Measurements from ENCODE around the gene SDK1.

Gene SDK1

GRCh38 chr7:4265676-4266075 lies 964.6 kb downstream of the SDK1 start:
- H3K79me2 ChIP-seq (ENCODE audit: insufficient read depth, low read length), result no peaks in the 10 kb centered on the region
- no peak overlapping the region for H3K9ac ChIP-seq (ENCODE audit: low read depth, low read length)
- no peak for ATAC-seq (ENCODE audit: insufficient read depth, low read depth)
- no peak for TF ChIP-seq EZH2 (IDR thresholded peaks at IDR 0.05; ENCODE audit: borderline replicate concordance, low read depth, low read length, severe bottlenecking)
- no peak for TF ChIP-seq CTCF (IDR thresholded peaks at IDR 0.05; ENCODE audit: borderline replicate concordance, extremely low read depth, low read length, poor library complexity, severe bottlenecking)
- H3K4me2 ChIP-seq (ENCODE audit: insufficient read depth, low read length), result no peak overlapping the region
- H2AFZ ChIP-seq (ENCODE audit: low read depth, low read length), result no peak overlapping the region
- H3K9me3 ChIP-seq (ENCODE audit: insufficient read depth, low read length, severe bottlenecking), result no peaks in the 10 kb centered on the region
- H3K36me3 ChIP-seq (ENCODE audit: insufficient read depth, low read length), result no peaks in the 10 kb centered on the region
- H3K27ac ChIP-seq (ENCODE audit: low read length), result no peak overlapping the region
- H3K4me3 ChIP-seq (ENCODE audit: low read depth in 1 of 2, low read length in 2 of 2), result no peak overlapping the region
- no peaks in the 10 kb centered on the region for H4K20me1 ChIP-seq (ENCODE audit: insufficient read depth, low read length)
- no peaks in the 10 kb centered on the region for H3K4me1 ChIP-seq (ENCODE audit: insufficient read depth, low read length)
- no peak for DNase-seq
- H3K27me3 ChIP-seq (ENCODE audit: insufficient read depth, low read length, poor library complexity), result no peaks in the 10 kb centered on the region

- TF ChIP-seq CTCF (IDR thresholded peaks at IDR 0.05; ENCODE audit: borderline replicate concordance, extremely low read depth, low read length, poor library complexity, severe bottlenecking) (no peak), EZH2 (IDR thresholded peaks at IDR 0.05; ENCODE audit: borderline replicate concordance, low read depth, low read length, severe bottlenecking) (no peak)
- Histone ChIP-seq H3K27me3 (ENCODE audit: insufficient read depth, low read length, poor library complexity) (no peaks in the 10 kb centered on the region), H3K4me3 (ENCODE audit: low read depth in 1 of 2, low read length in 2 of 2) (no peak overlapping the region), H3K9me3 (ENCODE audit: insufficient read depth, low read length, severe bottlenecking) (no peaks in the 10 kb centered on the region), H3K4me1 (ENCODE audit: insufficient read depth, low read length) (no peaks in the 10 kb centered on the region), H3K79me2 (ENCODE audit: insufficient read depth, low read length) (no peaks in the 10 kb centered on the region), H3K9ac (ENCODE audit: low read depth, low read length) (no peak overlapping the region), H3K4me2 (ENCODE audit: insufficient read depth, low read length) (no peak overlapping the region), H3K36me3 (ENCODE audit: insufficient read depth, low read length) (no peaks in the 10 kb centered on the region), H2AFZ (ENCODE audit: low read depth, low read length) (no peak overlapping the region), H4K20me1 (ENCODE audit: insufficient read depth, low read length) (no peaks in the 10 kb centered on the region), H3K27ac (ENCODE audit: low read length) (no peak overlapping the region)
- ATAC-seq (ENCODE audit: insufficient read depth, low read depth), result no peak
- DNase-seq, result no peak
Observed at GRCh38 chr7:4266270-4267040, 965.4 kb downstream of the SDK1 start.

- no peak overlapping the region for H2AFZ ChIP-seq (ENCODE audit: low read depth, low read length)
- no peak overlapping the region for H3K4me3 ChIP-seq (ENCODE audit: low read depth in 1 of 2, low read length in 2 of 2)
- H4K20me1 ChIP-seq (ENCODE audit: insufficient read depth, low read length), result no peaks in the 10 kb centered on the region
- no peak overlapping the region for H3K9ac ChIP-seq (ENCODE audit: low read depth, low read length)
- no peaks in the 10 kb centered on the region for H3K79me2 ChIP-seq (ENCODE audit: insufficient read depth, low read length)
- ATAC-seq (ENCODE audit: insufficient read depth, low read depth) (no peak), DNase-seq (no peak)
- no peaks in the 10 kb centered on the region for H3K4me1 ChIP-seq (ENCODE audit: insufficient read depth, low read length)
- no peak overlapping the region for H3K27ac ChIP-seq (ENCODE audit: low read length)
- H3K4me2 ChIP-seq (ENCODE audit: insufficient read depth, low read length), result no peak overlapping the region
- no peaks in the 10 kb centered on the region for H3K36me3 ChIP-seq (ENCODE audit: insufficient read depth, low read length)
- no peaks in the 10 kb centered on the region for H3K27me3 ChIP-seq (ENCODE audit: insufficient read depth, low read length, poor library complexity)
- H3K9me3 ChIP-seq (ENCODE audit: insufficient read depth, low read length, severe bottlenecking), result no peaks in the 10 kb centered on the region
- TF ChIP-seq EZH2 (IDR thresholded peaks at IDR 0.05; ENCODE audit: borderline replicate concordance, low read depth, low read length, severe bottlenecking), result no peak
- TF ChIP-seq CTCF (IDR thresholded peaks at IDR 0.05; ENCODE audit: borderline replicate concordance, extremely low read depth, low read length, poor library complexity, severe bottlenecking), result no peak
Observed at GRCh38 chr7:4267341-4268039, 966.4 kb downstream of the SDK1 start.
